ENCODE measurements around the gene RGS9.

Gene RGS9

DNA sequence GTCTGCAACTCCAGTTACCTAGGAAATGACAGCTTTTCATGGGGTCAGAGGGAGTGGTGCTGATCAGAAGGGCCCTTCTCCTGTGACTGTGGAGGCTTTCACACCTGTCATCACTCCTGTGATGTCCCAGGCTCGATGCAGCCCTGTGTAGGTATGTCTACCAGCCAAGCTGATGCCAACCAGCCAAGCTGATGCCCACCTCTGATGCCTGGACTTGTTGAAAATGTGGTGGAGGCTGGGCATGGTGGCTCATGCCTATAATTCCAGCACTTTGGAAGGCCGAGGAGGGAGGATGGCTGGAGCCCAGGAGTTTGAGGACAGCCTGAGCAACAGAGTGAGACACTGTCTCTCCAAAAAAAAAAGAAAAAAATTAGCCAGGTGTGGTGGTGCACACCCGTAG is 33.7 kb upstream of the RGS9 start:
- DNase-seq (ENCODE audit: low read depth) = no peak
- TF ChIP-seq, protein P1, sequence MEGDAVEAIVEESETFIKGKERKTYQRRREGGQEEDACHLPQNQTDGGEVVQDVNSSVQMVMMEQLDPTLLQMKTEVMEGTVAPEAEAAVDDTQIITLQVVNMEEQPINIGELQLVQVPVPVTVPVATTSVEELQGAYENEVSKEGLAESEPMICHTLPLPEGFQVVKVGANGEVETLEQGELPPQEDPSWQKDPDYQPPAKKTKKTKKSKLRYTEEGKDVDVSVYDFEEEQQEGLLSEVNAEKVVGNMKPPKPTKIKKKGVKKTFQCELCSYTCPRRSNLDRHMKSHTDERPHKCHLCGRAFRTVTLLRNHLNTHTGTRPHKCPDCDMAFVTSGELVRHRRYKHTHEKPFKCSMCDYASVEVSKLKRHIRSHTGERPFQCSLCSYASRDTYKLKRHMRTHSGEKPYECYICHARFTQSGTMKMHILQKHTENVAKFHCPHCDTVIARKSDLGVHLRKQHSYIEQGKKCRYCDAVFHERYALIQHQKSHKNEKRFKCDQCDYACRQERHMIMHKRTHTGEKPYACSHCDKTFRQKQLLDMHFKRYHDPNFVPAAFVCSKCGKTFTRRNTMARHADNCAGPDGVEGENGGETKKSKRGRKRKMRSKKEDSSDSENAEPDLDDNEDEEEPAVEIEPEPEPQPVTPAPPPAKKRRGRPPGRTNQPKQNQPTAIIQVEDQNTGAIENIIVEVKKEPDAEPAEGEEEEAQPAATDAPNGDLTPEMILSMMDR (conservative IDR thresholded peaks at IDR 0.05; ENCODE audit: low read length) = no peak
- no peak overlapping the region for H3K4me3 ChIP-seq (ENCODE audit: low read length)

DNA sequence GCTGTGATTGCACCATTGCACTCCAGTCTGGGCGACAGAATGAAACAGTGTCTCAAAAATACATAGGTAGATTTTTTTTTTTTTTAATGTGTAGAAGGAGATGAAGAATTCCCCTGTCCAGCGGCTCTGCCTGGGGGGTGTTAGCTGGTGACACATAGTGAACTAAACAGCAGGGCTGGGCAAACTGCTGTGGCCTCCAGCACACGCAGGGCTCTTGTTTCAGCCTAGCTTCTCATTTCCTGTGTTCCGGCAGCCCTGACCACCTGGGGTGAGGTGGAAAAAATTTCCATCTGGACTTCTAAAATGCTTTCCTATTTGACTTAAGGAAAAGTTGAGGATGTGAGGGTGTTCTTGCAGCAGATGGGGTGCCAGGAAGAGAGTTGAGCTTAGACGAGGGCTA is 33.3 kb upstream of the RGS9 start:
- no peak for DNase-seq (ENCODE audit: low read depth)
- no peak overlapping the region for H3K4me3 ChIP-seq (ENCODE audit: low read length)
- TF ChIP-seq, protein P1 (conservative IDR thresholded peaks at IDR 0.05; ENCODE audit: low read length) = no peak

DNA sequence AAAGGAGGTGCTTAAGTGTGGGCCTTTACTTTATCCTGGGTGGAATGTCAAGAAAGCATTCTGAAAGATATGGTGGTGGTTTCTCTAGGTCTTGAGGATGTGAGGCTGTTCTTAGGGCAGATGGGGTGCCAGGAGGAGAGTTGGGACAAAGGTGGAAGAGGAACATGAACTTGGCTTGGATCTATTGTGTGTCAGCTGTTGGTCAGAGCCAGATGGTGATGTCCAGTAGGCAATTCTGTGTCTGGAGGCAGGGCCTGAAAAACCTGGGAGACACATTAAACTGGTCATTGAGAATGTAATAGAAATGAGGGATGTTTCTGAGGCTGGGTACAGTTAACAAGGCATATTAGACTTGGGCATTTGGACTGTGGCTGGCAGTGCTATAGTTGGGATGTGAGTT is 32.6 kb upstream of the RGS9 start:
- TF ChIP-seq, protein P1 (conservative IDR thresholded peaks at IDR 0.05; ENCODE audit: low read length) = no peak
- no peak for DNase-seq (ENCODE audit: low read depth)
- H3K4me3 ChIP-seq (ENCODE audit: low read length) = no peak overlapping the region

DNA sequence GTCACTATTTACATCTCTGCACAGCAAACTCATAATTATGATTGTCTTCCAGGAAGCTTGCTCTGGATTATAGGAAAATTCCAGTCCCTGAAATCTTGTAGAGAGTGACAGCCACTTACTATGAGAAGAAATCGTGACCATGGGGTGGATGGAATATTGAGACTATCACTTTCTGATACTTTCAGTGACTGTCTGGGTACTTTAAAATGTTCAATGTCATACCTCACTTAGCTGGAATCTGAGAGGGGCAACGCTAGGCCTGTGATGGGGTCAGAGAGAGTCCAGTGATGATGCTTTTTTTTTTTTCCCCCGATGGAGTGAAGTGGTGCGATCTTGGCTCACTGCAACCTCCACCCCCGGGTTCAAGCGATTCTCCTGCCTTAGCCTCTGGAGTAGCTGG is 32.2 kb upstream of the RGS9 start:
- no peak for DNase-seq (ENCODE audit: low read depth)
- H3K4me3 ChIP-seq (ENCODE audit: low read length) = no peak overlapping the region
- TF ChIP-seq, protein P1 (conservative IDR thresholded peaks at IDR 0.05; ENCODE audit: low read length) = no peak

DNA sequence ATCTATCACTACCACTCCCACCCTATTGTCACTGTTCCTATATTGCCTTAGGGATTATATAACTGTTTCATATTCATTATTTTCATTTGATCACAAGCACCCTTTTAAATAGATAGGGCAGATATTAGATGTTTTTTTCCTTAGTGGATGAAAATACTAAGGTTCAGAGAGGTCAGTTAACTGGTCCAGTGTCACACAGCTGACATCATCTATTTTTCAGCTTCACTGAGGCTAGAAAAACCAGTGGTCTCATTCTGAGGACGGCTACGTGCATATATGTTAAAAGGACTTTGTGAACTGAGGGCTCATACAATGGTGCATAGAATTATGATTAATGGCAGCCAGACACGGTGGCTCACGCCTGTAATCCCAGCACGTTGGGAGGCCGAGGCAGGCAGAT is 29.0 kb upstream of the RGS9 start:
- H3K4me3 ChIP-seq (ENCODE audit: low read length) = no peak overlapping the region
- DNase-seq (ENCODE audit: low read depth) = no peak
- TF ChIP-seq, protein P1 (conservative IDR thresholded peaks at IDR 0.05; ENCODE audit: low read length) = no peak

DNA sequence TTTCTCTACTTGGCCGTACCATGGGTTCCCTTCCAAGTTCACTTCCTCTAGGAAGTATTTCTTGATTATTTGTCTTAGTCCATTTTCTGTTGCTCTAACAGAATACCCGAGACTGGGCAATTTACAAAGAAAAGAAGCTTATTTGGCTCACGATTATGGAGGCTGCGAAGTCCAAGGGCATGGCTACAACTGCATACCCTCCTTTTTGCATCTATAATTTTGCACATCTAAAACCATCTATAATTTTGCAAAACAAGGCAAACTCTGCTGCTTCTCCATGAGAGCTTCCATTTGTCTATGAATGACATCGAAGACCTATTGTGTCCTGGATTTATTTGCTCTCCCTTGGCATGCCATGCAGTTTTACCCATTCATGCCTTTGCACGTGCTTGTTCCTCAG is 27.6 kb upstream of the RGS9 start:
- no peak for DNase-seq (ENCODE audit: low read depth)
- TF ChIP-seq, protein P1 (conservative IDR thresholded peaks at IDR 0.05; ENCODE audit: low read length) = no peak
- H3K4me3 ChIP-seq (ENCODE audit: low read length) = no peak overlapping the region

DNA sequence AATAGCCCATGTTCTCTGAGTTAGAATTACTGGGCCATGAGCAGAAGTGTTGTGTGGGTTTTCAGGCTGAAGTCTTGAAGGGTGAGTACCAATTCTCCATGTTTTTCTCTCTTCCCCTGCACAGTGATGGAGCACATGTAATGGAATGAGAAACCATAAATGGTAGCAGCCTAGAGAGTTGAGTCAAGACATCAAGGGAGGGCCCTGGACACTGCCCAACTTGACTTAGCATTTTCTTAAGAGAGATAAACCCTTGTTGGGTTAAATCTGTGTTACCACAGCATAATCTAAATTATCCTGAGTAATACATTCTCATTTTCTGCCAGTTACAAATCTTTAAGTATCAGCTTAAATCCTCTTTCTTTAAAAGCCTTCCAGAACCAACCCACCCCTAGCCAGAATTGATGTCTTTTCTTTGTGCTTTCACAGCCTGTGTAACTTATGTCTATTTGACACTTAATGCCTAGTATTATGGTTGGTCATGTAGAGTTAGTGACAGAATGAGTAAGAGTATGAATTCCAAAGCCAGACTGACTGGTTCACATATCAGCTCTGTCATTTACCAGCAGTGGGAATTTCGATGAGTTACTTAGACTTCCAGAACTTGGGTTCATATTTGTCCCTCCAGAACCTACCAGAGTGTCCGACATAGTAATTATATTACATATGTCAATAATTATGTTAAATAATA is 27.0 kb upstream of the RGS9 start:
- peak; percentile 11 for DNase-seq (ENCODE audit: low read depth)
- H3K4me3 ChIP-seq (ENCODE audit: low read length) = no peak overlapping the region
- TF ChIP-seq, protein P1 (conservative IDR thresholded peaks at IDR 0.05; ENCODE audit: low read length) = no peak
